LHCN-M2 (cell line): ENCODE data around the gene TLN1. TPM values are rescaled to one million over a fixed set of nuclear protein-coding genes. Genes with fewer than 3 reads are reported as not detected.

Experiments
- DNase-seq: peaks from one replicate; pipeline ENCODE4 v3.0.0-alpha.2; 2012; ENCODE audit warnings: low read depth
- polyA plus RNA-seq: library from polyadenylated mRNA; unstranded; fragments of >200 nt; gene quantifications from one replicate; pipeline ENCODE4 v1.2.1, GENCODE V29; 2012; ENCODE audit warnings: missing spikeins
- total RNA-seq: library from RNA; depleted of rRNA; stranded (reverse); fragments of >200 nt; gene quantifications from 2 replicates; pipeline ENCODE4 v1.2.3, GENCODE V29; 2014; rRNA removed

Gene TLN1, protein sequence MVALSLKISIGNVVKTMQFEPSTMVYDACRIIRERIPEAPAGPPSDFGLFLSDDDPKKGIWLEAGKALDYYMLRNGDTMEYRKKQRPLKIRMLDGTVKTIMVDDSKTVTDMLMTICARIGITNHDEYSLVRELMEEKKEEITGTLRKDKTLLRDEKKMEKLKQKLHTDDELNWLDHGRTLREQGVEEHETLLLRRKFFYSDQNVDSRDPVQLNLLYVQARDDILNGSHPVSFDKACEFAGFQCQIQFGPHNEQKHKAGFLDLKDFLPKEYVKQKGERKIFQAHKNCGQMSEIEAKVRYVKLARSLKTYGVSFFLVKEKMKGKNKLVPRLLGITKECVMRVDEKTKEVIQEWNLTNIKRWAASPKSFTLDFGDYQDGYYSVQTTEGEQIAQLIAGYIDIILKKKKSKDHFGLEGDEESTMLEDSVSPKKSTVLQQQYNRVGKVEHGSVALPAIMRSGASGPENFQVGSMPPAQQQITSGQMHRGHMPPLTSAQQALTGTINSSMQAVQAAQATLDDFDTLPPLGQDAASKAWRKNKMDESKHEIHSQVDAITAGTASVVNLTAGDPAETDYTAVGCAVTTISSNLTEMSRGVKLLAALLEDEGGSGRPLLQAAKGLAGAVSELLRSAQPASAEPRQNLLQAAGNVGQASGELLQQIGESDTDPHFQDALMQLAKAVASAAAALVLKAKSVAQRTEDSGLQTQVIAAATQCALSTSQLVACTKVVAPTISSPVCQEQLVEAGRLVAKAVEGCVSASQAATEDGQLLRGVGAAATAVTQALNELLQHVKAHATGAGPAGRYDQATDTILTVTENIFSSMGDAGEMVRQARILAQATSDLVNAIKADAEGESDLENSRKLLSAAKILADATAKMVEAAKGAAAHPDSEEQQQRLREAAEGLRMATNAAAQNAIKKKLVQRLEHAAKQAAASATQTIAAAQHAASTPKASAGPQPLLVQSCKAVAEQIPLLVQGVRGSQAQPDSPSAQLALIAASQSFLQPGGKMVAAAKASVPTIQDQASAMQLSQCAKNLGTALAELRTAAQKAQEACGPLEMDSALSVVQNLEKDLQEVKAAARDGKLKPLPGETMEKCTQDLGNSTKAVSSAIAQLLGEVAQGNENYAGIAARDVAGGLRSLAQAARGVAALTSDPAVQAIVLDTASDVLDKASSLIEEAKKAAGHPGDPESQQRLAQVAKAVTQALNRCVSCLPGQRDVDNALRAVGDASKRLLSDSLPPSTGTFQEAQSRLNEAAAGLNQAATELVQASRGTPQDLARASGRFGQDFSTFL (N-terminal part only)
- total RNA-seq, result 356 and 415 TPM in 2 replicates
- polyA plus RNA-seq, result 384 TPM

DNA sequence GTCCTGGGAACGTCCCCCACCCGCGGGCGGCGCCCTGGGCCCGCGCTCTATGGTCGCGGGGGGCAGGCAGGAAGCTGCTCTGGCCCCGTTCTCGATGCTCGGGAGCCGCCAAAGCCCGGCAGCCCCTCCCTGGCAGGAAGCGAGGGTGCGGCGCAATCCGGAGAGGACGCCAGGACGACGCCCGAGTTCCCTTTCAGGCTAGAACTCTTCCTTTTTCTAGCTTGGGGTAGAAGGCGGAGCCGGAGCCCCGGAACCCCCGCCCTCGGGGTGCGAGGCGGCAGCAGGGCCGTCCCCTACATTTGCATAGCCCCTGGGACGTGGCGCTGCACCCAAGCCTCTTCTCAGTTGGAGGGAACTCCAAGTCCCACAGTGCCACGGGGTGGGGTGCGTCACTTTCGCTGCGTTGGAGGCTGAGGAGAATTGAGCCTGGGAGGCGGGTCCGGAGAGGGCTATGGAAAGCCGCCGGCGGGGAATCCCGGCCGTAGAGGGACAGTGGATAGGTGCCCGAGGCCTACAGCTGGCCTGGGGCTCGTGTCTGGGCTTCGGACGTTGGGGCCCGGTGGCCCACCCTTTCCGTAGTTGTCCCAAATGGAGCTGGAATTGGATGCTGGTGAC is at the start of gene TLN1, which contains the start of gene CREB3:
Gene TLN1, minus strand, starts transcription at position 11 of the 615 bp plus-strand sequence. CDS start 6,501 bp downstream, outside the sequence.
Gene CREB3, plus strand, starts transcription at position 482 of the 615 bp plus-strand sequence. Its CDS starts 107 bp downstream, at position 589.
- DNase-seq, result peak; percentile 99

DNA sequence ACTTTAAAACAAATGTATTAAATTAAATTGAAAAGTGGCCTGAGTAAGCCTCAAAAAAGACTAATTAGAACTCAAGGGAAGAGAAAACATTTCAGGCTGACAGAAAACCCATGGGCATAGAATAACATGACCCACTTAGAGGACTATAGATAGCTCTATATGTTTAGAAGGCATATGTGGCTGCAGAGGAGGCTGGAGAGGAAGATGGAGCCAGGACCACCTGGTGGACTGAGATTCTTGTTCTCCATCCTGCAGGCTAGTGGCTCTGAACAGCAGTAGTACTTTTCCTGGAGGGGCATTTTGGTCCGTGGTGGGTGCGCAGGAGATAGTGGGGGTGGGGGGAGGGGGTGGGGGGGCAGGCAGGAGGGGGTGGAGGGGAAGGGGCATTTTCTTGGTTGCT is 49.1 kb upstream of the TLN1 start:
- no peak for DNase-seq

DNA sequence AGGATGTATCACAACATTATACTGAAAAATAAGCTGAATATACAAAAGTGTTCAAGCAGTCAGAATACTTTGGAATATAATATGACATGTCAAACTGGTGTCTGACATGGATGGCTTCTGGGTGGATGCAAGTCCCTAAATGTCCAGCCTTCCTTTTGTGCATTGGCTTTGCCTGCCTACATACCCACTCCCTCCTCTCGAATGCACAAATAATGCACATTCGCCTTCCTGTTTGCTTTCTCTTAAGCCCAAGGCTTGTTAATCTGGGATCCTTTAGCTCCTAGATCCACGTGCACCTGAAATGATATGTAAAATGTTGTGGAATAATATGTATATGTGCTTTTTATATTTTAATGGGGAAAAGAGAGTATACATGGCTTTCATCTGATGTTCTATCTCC is 46.5 kb upstream of the TLN1 start:
- no peak for DNase-seq

DNA sequence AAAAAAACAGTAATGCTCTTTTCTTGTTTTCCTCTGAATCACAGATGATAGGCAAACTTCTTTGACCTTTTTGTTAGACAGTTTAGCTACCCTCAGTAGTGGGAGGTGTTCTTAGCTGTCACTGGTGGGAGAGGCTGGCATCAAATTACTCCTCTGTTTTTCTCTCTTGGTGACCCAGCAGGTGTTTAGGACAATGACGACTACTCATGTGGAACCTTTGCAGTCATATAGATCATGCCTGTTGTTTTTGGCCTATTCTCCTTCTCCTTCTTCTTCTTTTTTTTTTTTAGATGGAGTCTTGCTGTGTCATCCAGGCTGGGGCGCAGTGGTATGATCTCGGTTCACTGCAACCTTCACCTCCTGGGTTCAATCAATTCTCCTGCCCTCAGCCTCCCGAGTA is 44.0 kb upstream of the TLN1 start:
- no peak for DNase-seq

DNA sequence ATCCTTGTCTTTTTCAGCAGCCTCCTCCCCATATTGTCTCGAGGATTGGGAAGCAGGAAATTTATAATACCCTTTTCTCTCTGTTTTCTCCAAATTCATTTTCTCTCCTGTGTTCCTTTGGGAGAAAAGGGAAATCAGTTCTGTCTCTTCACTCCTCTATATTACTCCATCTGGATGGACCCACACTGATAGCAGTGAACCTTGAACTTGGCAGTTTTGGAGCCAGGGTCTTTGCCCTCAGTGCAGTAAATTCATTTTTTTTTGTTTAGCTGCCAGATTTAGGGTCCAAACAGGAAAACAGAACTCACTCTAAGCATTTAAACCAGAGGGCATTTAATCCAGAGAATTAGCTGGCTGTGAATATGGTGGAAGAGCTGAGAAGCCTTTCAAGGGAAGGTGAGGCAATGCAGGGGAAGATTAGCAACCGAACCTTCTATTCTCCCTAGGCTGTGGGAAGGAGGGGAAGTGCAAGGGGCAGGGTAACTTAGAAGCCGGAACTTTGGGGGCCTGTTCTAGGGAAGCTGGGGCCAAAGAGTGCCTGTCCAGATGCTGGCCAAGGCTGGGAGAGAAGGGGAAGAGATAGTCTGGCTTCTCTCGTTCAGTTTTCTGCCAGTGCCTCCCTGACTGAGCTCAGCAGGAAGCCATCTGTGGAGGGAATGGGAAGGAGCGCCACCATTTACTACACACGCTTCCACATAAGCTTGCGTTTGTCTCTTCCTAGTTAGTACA is 43.1 kb upstream of the TLN1 start:
- no peak for DNase-seq

DNA sequence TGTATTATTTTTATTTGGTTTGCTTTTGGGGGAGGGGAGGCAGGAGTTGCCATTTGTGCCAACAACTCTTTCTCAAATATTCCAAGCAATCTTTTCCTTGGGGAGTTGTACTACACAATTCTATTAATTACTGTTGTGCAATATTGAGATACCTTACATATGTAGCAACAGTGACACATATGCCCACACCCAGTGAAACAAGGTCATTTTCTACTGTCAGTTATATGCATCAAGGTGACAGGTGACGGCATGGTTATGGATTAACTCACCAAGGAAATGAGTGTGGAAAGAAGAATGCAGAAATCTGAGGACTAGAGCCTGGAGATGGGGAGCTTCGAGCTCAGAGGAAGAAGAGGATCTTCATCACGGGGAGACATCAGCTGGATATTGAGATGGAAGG is 39.9 kb upstream of the TLN1 start:
- DNase-seq, result no peak

DNA sequence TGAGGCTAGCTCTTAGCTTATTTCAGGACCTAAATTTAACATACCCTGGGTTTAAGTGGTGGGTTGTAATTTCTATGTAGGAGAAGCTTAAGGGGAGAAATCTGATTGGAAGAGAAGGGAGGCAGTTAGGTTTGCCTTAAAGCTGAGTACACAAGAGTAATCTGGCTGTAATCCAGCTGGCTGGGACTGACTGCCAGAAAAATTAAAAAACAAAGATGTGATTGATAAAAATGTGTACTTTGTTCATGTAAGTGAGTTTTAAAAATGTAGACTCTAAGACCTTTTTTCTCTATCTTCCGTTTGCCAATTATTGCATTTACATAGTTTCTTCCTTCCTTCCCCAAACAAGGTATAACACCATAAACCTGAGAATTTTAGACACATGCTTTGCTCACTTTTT is 39.5 kb upstream of the TLN1 start:
- no peak for DNase-seq

DNA sequence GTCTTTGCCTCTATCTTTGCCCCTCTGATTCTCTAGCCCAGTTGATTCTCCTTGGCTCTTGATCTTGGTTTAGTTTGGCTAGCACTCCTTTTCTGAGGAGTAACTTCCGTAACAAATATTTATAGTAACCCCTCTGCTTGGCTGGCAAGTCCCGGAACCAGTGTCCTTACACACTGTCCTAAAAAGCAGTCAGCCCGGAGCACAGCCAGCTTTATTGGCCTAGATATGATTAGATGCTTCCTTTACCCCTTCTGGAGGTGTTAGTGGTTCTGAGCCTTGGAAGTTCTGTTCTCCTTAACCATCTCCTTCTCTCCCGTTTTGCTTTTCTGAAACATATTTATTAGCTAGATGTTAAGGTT is 39.1 kb upstream of the TLN1 start:
- no peak for DNase-seq

DNA sequence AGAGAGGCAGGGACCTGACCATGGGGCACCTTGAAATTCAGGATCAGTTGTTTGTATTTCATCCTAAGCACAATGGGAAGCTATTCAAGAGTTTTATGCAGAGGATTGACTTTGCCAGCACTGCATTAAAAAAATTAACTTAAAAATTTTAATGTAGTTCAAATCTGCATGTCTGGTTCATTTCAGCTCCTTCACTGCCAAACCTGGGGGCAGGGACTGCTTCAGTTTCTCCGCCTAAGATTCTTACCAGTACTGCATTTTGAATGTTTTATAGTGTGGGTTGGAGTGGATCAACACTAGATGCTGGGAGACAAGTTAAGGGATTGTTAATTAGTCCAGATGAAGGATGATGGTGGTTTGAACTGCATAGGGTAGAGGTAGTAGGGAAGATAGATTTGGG is 37.8 kb upstream of the TLN1 start:
- DNase-seq, result no peak

DNA sequence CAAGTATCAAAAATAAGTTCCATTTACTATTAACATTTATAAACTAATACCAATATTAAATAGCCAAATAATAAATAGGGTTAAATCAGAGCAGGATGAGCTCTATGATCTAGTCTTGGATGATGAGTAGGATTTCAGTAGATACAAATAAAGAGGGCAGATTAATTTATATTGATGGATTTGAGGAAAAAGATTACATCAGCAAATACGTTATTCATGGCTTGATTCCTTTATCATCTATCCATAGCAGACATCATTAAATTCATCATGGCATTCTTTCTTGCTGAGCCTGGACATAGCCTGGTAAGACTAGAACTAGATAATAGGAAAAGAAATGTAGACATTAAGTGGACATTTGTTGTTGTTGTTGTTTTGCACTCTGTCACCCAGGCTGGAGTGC is 35.5 kb upstream of the TLN1 start:
- no peak for DNase-seq

DNA sequence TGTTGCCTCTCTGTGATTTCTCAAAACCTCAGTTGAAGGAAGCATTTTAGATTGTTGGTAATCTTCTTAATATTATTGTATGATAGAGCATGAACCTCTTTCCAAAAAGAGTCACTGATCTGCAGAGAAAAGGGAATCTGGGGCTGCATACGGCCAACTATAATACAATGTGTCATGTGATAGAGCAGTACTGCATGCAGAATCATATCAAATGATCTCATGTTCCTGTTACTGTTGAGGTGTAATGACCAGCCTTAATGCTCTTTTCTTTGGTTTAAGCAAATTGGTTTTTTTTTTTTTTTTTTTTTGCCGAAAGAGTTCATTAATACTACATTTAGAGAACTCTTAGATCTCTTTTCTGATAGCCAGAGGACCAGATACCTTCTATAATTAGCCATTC is 35.0 kb upstream of the TLN1 start:
- DNase-seq, result no peak

DNA sequence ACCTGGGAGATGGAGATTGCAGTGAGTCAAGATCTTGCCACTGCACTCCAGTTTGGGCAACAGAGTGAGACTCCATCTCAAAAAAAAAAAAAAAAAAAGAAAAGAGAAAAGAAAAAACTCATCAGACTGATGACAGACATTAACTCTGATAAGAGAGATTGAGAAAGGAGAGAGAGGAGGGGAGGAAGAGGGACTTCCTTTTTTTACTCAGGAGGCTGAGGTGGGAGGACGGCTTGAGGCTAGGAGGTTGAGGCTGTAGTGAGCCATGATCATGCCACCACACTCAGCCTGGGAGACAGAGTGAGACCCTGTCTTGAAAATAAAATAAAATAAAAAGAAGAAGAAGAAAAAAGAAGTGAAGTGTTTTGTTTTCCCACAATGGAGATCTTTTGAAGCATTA is 31.8 kb upstream of the TLN1 start:
- DNase-seq, result no peak

DNA sequence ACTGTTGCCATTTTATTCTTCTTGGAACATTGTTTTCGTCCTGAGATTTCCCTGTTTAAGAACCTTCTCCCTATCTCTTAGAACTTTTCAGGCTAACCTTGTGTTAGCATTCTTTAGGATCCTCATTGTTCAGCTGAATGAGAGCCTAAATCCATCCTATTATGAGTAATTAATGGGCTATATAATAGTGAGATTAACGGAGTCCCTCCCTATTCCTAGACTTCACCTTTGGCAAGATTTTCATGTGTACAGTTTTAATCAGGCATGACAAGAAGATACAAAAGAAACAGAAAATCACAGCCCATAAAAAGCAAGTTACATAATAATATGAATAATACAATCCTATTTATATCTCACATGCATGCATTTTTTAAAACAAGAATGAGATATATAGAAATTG is 31.2 kb upstream of the TLN1 start:
- no peak for DNase-seq

DNA sequence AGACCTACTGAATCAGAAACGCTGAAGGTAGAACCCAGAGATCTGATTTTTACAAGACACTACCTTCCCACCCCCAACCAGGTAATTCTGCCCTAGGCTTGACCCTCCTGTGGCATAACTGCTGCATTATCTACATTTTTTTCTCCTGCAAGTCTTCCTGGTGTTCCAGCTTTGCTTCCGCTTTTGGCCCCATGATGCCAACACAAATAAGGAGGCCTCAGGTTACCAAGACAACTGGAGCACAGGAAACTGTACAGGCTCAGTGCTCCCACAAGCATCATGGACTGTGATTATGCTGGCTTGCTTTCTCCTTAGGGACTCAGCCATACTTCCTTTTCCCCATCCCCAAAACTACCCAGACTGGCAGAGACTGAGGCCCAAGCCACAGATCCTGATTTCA is 28.7 kb upstream of the TLN1 start:
- DNase-seq, result peak; percentile 58

DNA sequence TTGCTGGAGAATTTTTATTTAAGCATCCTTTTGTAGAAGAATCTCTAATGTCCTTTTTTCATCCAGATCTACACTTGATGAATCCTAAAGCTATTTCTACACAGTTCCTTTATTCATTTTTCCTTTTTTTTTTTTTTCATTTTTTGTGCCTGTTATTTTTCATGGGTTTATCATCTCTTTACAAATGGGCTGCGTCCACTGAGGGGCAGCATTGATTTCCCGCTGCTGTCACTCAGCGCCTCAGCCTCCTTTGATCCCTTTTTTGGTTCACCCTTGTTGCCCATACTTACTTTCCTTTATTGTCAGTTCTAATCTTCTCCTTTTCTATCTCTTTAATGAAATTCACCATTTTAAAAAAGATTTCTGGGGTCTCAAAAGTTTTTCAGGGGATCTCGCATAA is 27.8 kb upstream of the TLN1 start:
- DNase-seq, result no peak

DNA sequence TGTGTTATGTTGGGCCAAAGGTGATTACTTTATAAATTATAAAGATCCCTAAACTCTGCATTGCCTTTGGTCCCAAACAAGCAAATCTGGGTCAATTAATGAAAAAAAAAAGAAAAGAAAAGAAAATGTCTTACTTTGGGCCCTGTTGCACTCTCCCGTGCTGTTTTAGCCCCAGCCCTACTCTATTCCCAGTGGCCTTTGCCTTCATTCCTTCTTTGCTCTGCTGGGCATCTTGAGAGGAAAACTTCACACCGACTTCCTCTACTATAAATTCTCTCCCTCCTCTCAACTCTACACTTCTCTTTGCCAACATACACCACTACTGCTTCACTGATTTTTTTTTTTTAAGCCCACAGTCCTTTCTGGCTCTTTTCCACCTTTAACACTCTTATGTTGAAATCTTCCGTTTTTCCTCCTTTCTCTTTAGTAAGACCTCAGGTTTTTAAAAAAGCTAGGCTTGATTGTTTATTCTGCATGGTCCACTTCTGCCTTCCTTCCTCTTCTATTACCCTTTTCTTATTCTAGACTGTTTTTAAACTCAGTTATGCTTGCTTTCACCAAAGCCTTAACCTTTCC is 26.6 kb upstream of the TLN1 start:
- DNase-seq, result no peak

DNA sequence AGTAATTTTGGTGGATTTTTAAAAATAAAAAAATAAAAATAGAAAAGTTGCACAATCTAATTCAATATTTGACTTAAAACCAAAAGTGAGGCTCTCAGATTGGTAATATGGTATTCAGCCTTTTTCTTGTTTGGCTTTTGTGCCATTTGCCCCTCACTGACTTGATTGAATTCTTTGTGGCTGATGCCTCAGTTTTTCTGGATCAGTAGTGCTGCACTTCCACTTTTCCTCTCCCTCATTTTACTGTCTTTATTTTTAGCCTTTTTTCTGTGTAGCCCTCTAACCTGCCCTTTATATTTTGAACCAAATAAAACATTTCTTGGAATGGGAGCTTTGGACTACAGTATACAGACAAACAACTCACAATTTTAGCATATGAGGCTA is 25.9 kb upstream of the TLN1 start:
- no peak for DNase-seq

DNA sequence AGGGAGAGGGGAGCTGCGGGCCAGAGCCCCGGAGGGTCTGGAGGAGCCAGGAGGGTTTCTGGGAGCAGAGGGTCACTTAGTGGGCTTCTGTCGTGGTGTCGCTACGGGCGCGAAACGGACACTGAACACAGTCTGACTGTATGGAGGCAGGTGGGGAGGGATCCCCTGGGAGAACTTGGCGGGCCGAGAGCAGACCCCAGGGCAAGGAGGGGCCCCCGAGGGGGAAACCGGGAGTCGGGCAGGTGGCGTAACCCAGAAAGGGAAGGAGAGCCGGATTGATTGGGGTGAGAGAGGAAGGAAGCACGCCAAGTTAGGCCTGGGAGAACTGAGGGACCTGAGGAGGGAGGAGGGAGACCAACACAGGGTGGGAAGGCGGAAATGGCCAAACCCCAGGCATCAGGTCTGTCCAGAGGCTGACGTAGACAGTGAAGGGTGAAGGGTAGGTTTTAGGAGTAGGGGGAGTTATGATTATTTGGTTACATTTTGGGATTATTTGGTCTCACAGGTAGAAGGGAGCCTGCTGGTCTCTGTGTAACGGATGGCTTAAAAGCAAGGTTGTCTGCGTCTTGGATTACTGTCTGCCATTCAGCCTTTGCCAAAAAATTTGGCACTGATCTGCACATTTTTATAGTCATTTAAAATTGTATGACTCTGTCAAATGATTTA is 25.4 kb upstream of the TLN1 start:
- no peak for DNase-seq

DNA sequence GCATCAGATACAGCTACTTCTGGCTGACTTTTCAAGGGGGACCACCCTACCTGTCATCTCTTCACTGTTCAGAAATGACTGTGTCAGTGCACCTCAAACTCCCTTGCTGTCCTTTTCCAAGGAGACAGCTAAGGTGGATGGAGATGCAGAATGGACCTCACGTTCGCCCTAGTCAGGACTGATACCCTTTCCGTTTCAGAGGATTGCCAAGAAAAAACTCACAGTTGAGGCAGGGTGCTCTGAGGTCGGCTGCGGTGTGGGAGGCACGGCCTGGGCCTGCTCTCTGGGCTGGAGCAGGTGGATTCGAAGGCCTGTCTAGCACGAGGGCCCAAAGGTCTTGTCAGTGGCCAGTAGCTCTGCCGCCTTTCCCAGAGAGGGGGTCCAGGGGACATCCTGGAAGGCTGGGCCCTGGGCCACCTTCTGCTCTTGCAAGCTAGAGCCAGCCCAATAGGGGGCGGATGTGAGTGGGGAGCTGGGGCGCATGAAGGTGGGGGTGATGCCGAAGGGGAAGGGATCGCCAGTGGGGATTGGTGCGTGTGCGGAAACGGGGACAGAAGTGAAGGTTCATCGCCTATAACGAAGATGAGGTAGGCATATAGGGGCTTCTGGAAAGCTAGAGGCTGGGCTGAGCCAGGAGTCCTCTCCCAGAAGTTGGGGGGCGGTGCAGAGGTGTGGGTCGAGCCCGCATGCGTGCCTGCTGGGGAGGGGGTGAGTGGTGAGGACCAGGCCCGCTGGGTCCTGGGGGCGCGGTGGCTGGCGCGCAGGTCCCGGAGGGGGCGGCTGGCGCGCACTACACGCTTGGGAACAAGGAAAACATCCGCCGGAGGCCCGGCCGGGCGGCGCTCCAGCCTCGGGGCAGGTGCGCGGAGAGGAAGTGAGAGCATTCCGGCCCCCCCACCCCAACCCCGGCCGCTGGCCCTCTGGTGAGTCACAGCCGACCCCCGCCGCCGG is 24.6 kb upstream of the TLN1 start:
- DNase-seq, result no peak
